Esophagus squamous epithelium (tissue), 4 donors: ENCODE data around the gene CCBE1.

Experiments used
- CTCF ChIP-seq, 6 experiments: fragments of 450-650 bp in 4 of 6; fragments of 200-600 bp in 2 of 6; sonication (generic) in 2 of 6; IDR thresholded peaks; one replicate each; pipeline ENCODE4 v1.5.1; 2016 to 2019; ENCODE audit warnings: antibody characterized with exemption in 6 of 6, mild to moderate bottlenecking in 4 of 6, moderate library complexity in 4 of 6
- POLR2A ChIP-seq, 4 donors: fragments of 450-650 bp; IDR thresholded peaks; one replicate each; pipeline ENCODE4 v1.6.1; 2017; ENCODE audit warnings: antibody characterized with exemption in 4 of 4, mild to moderate bottlenecking in 4 of 4, moderate library complexity in 3 of 4

DNA sequence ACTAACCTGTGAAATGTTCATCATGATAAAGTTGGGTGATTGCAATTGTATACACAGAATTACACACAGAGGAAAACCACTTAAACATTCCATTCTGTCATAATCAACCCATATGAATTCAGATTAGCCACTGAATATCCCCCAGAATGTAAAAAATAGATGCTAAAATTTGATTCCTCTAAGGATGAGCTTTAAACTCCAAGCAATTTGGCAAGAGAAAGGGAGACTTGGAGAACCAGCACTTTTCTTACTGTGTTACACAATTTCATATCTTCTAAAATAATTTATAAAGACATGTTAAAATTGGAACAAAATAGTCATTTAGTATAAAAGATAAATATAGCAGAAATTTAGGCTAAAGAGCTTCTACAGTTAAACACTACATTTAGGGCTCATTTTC, 191.9 kb downstream of the CCBE1 start:
- TF ChIP-seq POLR2A (IDR thresholded peaks at IDR 0.05) = no peak
- no peak for TF ChIP-seq CTCF (IDR thresholded peaks at IDR 0.05)
